Heart left ventricle (tissue), 16 donors: Measurements from ENCODE around the gene MEG3. TPM values are rescaled to one million over a fixed set of nuclear protein-coding genes. Genes with fewer than 3 reads are reported as not detected.

Experiments used
- ATAC-seq, 4 donors: fragments of 200-7000 bp; cut with Tn5 transposase; one replicate each; pipeline ENCODE4 v1.9.1; 2020 to 2022; ENCODE audit warnings: moderate library complexity in 4 of 4, mild to moderate bottlenecking in 3 of 4, moderate number of reproducible peaks in 1 of 4
- DNase-seq, 5 donors: peaks; one replicate each; pipeline ENCODE4 v3.0.0-alpha.2; 2020
- H3K27ac ChIP-seq, 12 donors: fragments of 200-600 bp; sonication (generic) in 4 of 12; one replicate each; pipeline versions ENCODE4 v1.5.0 to v1.8.0; 2016 to 2022; ENCODE audit warnings: mild to moderate bottlenecking in 2 of 12
- H3K27me3 ChIP-seq, 9 donors: fragments of 200-600 bp; sonication (generic) in 2 of 9; one replicate each; pipeline versions ENCODE4 v1.5.1 to v1.8.0; 2016 to 2022; ENCODE audit warnings: mild to moderate bottlenecking in 3 of 9
- H3K36me3 ChIP-seq, 9 donors: fragments of 200-600 bp; sonication (generic) in 2 of 9; one replicate each; pipeline versions ENCODE4 v1.5.0 to v1.8.0; 2018 to 2022; ENCODE audit warnings: mild to moderate bottlenecking in 2 of 9
- H3K4me1 ChIP-seq, 12 donors: fragments of 200-600 bp; sonication (generic) in 4 of 12; one replicate each; pipeline versions ENCODE4 v1.5.0 to v1.8.0; 2016 to 2022; ENCODE audit warnings: mild to moderate bottlenecking in 3 of 12
- H3K4me3 ChIP-seq, 12 donors: fragments of 200-600 bp; sonication (generic) in 4 of 12; one replicate each; pipeline versions ENCODE4 v1.5.0 to v1.8.0; 2017 to 2022; ENCODE audit warnings: mild to moderate bottlenecking in 9 of 12, moderate library complexity in 4 of 12
- H3K9me3 ChIP-seq, 12 donors: fragments of 200-600 bp; sonication (generic) in 4 of 12; one replicate each; pipeline versions ENCODE4 v1.5.0 to v1.8.0; 2016 to 2022; ENCODE audit warnings: mild to moderate bottlenecking in 1 of 12
- POLR2A ChIP-seq, 2 donors: fragments of 450-650 bp; IDR thresholded peaks; one replicate each; pipeline ENCODE4 v1.6.1; 2017; ENCODE audit warnings: antibody characterized with exemption in 2 of 2, mild to moderate bottlenecking in 2 of 2, moderate library complexity in 2 of 2
- WGBS, 4 donors: extraction: QIAGEN DNeasy Blood & Tissue Kit in 2 of 4; methylation state at CpG; one replicate each; pipeline versions ENCODE4 v1.1.5 to v1.1.7; 2013 to 2018; 5-methylcytosine and 5-hydroxymethylcytosine counted together
- intact Hi-C, 10 donors: fragments of 100-400 bp; cut with DNase I; formaldehyde crosslinking; loops; one replicate each; pipeline versions ENCODE4 v1.11.1 to v1.14.2; 2022
- polyA plus RNA-seq, 2 donors: library from polyadenylated mRNA; stranded (reverse); fragments of 200-250 nt; gene quantifications; one replicate each; pipeline ENCODE4 v1.2.3, GENCODE V29; 2013
- total RNA-seq, 9 donors: library from RNA; depleted of rRNA in 2 of 9; stranded (reverse); fragments of >200 nt in 2 of 9; fragmentation: NEBNext Ultra II Directional in 3 of 9; extraction: Animal tissue kit (Norgen Biotek cat#: 25700) in 3 of 9; gene quantifications; one replicate each; pipeline versions ENCODE4 v1.1.0 to v1.2.4, GENCODE V29; 2016 to 2023
- TF ChIP-seq, protein P1 (sequence below), 12 donors: fragments of 200-600 bp; sonication (generic) in 4 of 12; IDR thresholded peaks; one replicate each; pipeline versions ENCODE4 v1.5.0 to v1.8.0; 2018 to 2022; ENCODE audit warnings: antibody characterized with exemption in 12 of 12, mild to moderate bottlenecking in 5 of 12
- donor health status: ischemic (EF 13 %, LVEDD 7.1; RV severe dilation, severe dysfunction).
- donor health status: healthy with polysubstance abuse.
- donor health status: DM: no; HTN: yes; CAD: no.
- donor health status: DM: no; HTN: no; CAD: no.
- donor health status: ischemic (EF 25% LVEDD 6.9; RV normal size, moderate dysfunction).
- donor health status: ischemic (EF 25% LVEDD 5.7; RV mildly dilated, moderate dysfunction).
- donor health status: healthy.
- donor health status: DM: yes; HTN: yes; CAD: no.
- donor health status: ischemic (EF 35%, LVEDD 5.7; RV mildly dilated, moderate dysfunction).
- donor health status: nonischemic (EF 11% LVEDD 7.7; RV severe dilation, severe dysfunction).
- donor health status: DM: yes; HTN: yes; CAD: no.
- donor health status: PGD.
- donor health status: ischemic (EF 29% LVEDD 5.4; RV normal size, mild dysfunction).
- donor health status: nonischemic (EF 23%, LVEDD 6.1; RV moderate dilation, normal function).

The MEG3 gene
- total and polyA plus RNA-seq, 11 donors: 3.6 to 37.7 (median 9.9) TPM

DNA sequence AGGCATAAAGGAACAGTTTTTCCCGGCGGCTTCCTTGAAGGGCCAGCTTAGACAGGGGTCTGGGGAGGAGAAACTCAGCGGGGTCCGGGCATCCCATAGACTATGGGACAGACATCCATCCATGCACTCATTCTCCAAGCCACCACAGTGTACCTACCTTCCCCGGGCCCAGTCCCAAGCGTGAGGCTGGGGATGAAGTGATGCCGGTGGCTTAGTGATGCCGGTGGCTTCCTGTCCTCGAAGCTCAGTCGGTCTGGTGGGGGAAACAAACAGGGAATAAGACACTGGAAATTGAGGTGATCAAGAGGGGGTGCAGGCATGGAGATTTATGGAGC, 77.2 kb downstream of the MEG3 start:
- no peak for TF ChIP-seq POLR2A (IDR thresholded peaks at IDR 0.05)
- TF ChIP-seq, protein P1, sequence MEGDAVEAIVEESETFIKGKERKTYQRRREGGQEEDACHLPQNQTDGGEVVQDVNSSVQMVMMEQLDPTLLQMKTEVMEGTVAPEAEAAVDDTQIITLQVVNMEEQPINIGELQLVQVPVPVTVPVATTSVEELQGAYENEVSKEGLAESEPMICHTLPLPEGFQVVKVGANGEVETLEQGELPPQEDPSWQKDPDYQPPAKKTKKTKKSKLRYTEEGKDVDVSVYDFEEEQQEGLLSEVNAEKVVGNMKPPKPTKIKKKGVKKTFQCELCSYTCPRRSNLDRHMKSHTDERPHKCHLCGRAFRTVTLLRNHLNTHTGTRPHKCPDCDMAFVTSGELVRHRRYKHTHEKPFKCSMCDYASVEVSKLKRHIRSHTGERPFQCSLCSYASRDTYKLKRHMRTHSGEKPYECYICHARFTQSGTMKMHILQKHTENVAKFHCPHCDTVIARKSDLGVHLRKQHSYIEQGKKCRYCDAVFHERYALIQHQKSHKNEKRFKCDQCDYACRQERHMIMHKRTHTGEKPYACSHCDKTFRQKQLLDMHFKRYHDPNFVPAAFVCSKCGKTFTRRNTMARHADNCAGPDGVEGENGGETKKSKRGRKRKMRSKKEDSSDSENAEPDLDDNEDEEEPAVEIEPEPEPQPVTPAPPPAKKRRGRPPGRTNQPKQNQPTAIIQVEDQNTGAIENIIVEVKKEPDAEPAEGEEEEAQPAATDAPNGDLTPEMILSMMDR (IDR thresholded peaks at IDR 0.05): no peak
- H3K4me3 ChIP-seq: no peak overlapping the region
- intact Hi-C loops: no loop called here
- H3K27ac ChIP-seq: no peak overlapping the region
- peaks cover 0 to 4% (median 0%) of the 10 kb centered on the region in 12 donors for H3K9me3 ChIP-seq
- no peak for ATAC-seq
- peaks cover 0 to 20% (median 6%) of the 10 kb centered on the region in 12 donors for H3K4me1 ChIP-seq
- peaks cover 7 to 87% (median 38%) of the 10 kb centered on the region in 9 donors for H3K27me3 ChIP-seq
- H3K36me3 ChIP-seq: no peaks in the 10 kb centered on the region
- WGBS, 4 donors: 75 to 80% (median 79%) methylated on average over 9 to 10 of the region's 10 CpGs
- no peak for DNase-seq

DNA sequence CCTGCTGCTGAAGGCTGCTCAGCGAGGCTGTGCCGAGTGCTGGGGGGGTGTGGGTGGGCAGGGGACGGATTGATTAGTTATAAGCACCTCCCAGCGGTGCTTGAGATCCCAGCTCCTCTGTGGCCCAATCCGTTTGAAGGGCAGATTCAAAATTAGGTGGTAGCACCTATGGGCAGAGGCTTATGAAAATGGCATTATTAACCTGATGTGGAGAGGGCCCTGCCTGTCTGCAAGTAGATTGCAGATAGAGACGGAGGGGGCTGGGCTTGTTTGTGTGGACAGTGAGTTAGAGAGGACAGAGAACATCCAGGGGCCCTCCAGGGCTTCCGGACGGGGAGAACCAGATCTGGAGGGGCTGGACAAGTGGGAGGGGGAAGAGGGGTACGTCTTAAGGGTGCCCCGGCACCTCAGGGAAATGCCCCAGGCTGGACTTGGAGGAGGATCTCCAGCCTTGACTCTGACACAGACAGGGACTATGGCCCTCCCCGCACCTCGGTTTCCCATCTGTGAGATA, 77.8 kb downstream of the MEG3 start, which contains the start of gene RTL1:
Gene RTL1, minus strand, starts transcription at position 51 of the 514 bp plus-strand sequence. CDS start 18,934 bp downstream, outside the sequence.
- no peak for DNase-seq
- Histone ChIP-seq H3K36me3 (no peaks in the 10 kb centered on the region), H3K4me1 (peaks cover 0 to 20% (median 6%) of the 10 kb centered on the region in 12 donors), H3K27ac (no peak within 1 kb of the TSS), H3K27me3 (peaks cover 7 to 82% (median 38%) of the 10 kb centered on the region in 9 donors), H3K9me3 (peaks cover 0 to 4% (median 0%) of the 10 kb centered on the region in 12 donors), H3K4me3 (no peak within 1 kb of the TSS)
- TF ChIP-seq POLR2A (IDR thresholded peaks at IDR 0.05): no peak
- TF ChIP-seq, protein P1 (IDR thresholded peaks at IDR 0.05): no peak
- no peak for ATAC-seq
- WGBS, 4 donors: 53 to 62% (median 60%) methylated on average over 12 of the region's 12 CpGs
- intact Hi-C loops: no loop called here

DNA sequence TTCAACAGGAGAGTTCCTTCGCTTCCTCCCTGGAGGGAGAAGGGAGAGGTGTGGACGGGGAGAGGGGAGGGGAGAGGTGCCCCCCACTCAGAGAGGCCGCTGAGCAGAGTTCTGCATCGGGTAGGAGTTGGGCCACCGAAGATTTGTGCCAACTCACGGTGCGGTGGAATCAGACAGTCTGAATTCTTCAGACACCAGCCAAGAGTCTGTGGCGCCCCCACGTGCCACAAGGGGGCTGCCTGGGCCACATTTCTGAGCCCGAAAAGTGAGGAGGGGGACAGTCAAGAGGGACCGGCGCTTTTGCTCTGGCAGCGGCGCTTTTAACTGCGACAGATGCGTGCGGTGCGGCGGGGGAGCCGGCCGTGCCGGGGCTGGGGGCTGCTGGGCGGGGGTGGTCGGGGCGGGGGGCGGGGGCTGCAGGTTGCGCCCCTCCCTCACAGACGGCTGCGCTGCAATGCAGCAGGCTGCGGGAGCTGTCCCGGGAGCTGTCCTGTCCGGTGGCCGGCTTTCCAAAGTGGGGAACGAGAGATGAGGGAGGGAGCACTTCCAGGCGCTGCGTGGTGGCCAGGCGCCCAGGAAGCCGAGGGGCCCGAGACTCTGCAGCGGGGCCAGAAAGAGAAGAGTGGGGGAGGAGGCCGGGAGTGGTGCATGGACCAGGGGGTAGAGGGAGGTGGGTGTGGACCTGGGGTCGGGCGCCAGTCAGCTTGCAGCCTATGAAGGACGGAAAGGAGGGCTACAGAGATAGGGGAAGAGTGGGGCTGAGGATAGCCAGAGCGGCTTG, 78.6 kb downstream of the MEG3 start:
- ATAC-seq: no peak
- intact Hi-C loops: no loop called here
- no peaks in the 10 kb centered on the region for H3K36me3 ChIP-seq
- H3K4me1 ChIP-seq: peaks cover 0 to 15% (median 2%) of the 10 kb centered on the region in 12 donors
- no peak overlapping the region for H3K4me3 ChIP-seq
- TF ChIP-seq, protein P1 (IDR thresholded peaks at IDR 0.05): no peak
- no peak for TF ChIP-seq POLR2A (IDR thresholded peaks at IDR 0.05)
- no peak overlapping the region for H3K27ac ChIP-seq
- WGBS, 4 donors: 17 to 32% (median 21%) methylated on average over 24 to 45 of the region's 45 CpGs
- no peak for DNase-seq
- peaks cover 0 to 4% (median 0%) of the 10 kb centered on the region in 12 donors for H3K9me3 ChIP-seq
- peaks cover 6 to 74% (median 38%) of the 10 kb centered on the region in 9 donors for H3K27me3 ChIP-seq

DNA sequence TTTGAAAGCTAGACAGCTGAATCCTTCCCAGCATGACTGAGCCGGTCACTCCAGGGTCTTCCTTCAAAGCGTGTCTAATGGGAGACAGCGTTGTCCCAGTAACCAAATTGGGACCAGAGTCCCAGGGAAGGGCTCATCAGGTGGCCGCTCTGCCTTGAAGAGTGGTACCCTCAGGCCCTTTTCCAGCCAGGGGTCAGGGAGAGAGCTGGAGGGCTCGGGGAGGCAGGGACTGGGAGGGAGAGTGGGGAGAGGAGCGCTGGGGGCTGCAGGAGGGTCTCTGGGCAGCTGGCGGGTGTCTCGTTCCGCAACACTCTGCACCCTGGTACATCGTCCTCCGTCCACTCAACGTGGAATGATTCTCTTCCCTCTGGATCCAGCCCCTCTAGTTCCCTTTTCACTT, 79.2 kb downstream of the MEG3 start:
- Histone ChIP-seq H3K27me3 (peaks cover 6 to 73% (median 37%) of the 10 kb centered on the region in 9 donors), H3K4me1 (peaks cover 0 to 15% (median 0%) of the 10 kb centered on the region in 12 donors), H3K9me3 (peaks cover 0 to 4% (median 0%) of the 10 kb centered on the region in 12 donors), H3K36me3 (no peaks in the 10 kb centered on the region), H3K4me3 (no peak overlapping the region), H3K27ac (no peak overlapping the region)
- intact Hi-C loops: no loop called here
- no peak for DNase-seq
- 61 to 69% (median 65%) methylated on average over 12 of the region's 12 CpGs for WGBS, 4 donors
- no peak for ATAC-seq
- TF ChIP-seq POLR2A (IDR thresholded peaks at IDR 0.05): no peak
- TF ChIP-seq, protein P1 (IDR thresholded peaks at IDR 0.05): no peak
